HepG2 (cell line): ENCODE results near the gene CBFA2T2. TPM values are rescaled to one million over a fixed set of nuclear protein-coding genes. Genes with fewer than 3 reads are reported as not detected.

Experiments used
- KLF16 ChIP-seq, 2 experiments: sonication (generic) in 1 of 2; formaldehyde crosslinking in 1 of 2; IDR thresholded peaks; 2 replicates each; pipeline versions ENCODE4 v1.6.1 to v1.8.0; 2016 to 2023; ENCODE audit warnings: missing genetic modification reagents in 2 of 2, missing compliant biosample characterization in 1 of 2
- KMT2B ChIP-seq: IDR thresholded peaks from 2 replicates; pipeline ENCODE4 v1.6.1; 2016; ENCODE audit warnings: missing genetic modification reagents, missing compliant biosample characterization
- MTF1 ChIP-seq: sonication (generic); formaldehyde crosslinking; IDR thresholded peaks from 2 replicates; pipeline ENCODE4 v1.5.0; 2020; ENCODE audit warnings: missing genetic modification reagents
- MXI1 ChIP-seq: IDR thresholded peaks from 3 replicates; pipeline ENCODE4 v1.6.1; 2012; ENCODE audit warnings: low read depth, low read length, inconsistent platforms, borderline replicate concordance
- NFATC3 ChIP-seq: sonication (generic); formaldehyde crosslinking; IDR thresholded peaks from 2 replicates; pipeline ENCODE4 v1.5.1; 2020; ENCODE audit warnings: mild to moderate bottlenecking, missing genetic modification reagents
- RBM22 ChIP-seq: fragments of 200-400 bp; formaldehyde crosslinking; optimal IDR thresholded peaks from 2 replicates; pipeline ENCODE3; 2017; ENCODE audit warnings: mild to moderate bottlenecking, low read length, moderate library complexity
- RFXAP ChIP-seq: sonication (generic); formaldehyde crosslinking; IDR thresholded peaks from 2 replicates; pipeline ENCODE4 v1.4.0; 2020; ENCODE audit warnings: missing genetic modification reagents, borderline replicate concordance
- TCF7 ChIP-seq: sonication (generic); IDR thresholded peaks from 2 replicates; pipeline ENCODE4 v1.6.1; 2016; ENCODE audit warnings: antibody characterized with exemption, low read depth
- THAP11 ChIP-seq: IDR thresholded peaks from 2 replicates; pipeline ENCODE4 v1.6.1; 2016; ENCODE audit warnings: missing biosample characterization, missing genetic modification reagents
- TRIM24 ChIP-seq: sonication (generic); formaldehyde crosslinking; IDR thresholded peaks from 2 replicates; pipeline ENCODE4 v1.8.0; 2022; ENCODE audit warnings: mild to moderate bottlenecking, missing genetic modification reagents
- ZFP37 ChIP-seq: sonication (generic); formaldehyde crosslinking; IDR thresholded peaks from 2 replicates; pipeline ENCODE4 v1.4.0; 2020; ENCODE audit warnings: missing genetic modification reagents, borderline replicate concordance
- ZNF543 ChIP-seq: sonication (generic); formaldehyde crosslinking; IDR thresholded peaks from 2 replicates; pipeline ENCODE4 v1.4.0; 2020; ENCODE audit warnings: mild to moderate bottlenecking, missing genetic modification reagents
- ZNF652 ChIP-seq: IDR thresholded peaks from 2 replicates; pipeline ENCODE4 v1.6.1; 2016; ENCODE audit warnings: low read depth, borderline replicate concordance
- polyA plus RNA-seq, 8 experiments: library from polyadenylated mRNA; depleted of rRNA in 3 of 8; stranded (reverse) in 7 of 8; unstranded in 1 of 8; fragments of >200 nt; fragmentation: Illumina TruSeq in 4 of 8; extraction: Trizol in 4 of 8; gene quantifications; 2 replicates each; pipeline versions ENCODE4 v1.2.1 to v1.2.3, GENCODE V29; 2011 to 2016; ENCODE audit warnings: low read depth in 4 of 8, missing spikeins in 1 of 8, mixed read lengths in 1 of 8; ENCODE audit not compliant: insufficient read depth in 1 of 8
- total RNA-seq, 5 experiments: library from RNA; depleted of rRNA; stranded (reverse); fragments of >200 nt; fragmentation: Illumina TruSeq; extraction: Trizol; gene quantifications; 2 replicates each; pipeline ENCODE4 v1.2.3, GENCODE V29; 2016; ENCODE audit warnings: low read depth in 1 of 5
- TF ChIP-seq, protein P1 (sequence below), 2 experiments: sonication (generic) in 1 of 2; formaldehyde crosslinking in 1 of 2; IDR thresholded peaks; 2 replicates each; pipeline versions ENCODE4 v1.6.1 to v1.9.0; 2014 to 2022; ENCODE audit warnings: antibody characterized with exemption in 1 of 2, borderline replicate concordance in 1 of 2, inconsistent platforms in 1 of 2, low read depth in 1 of 2, missing genetic modification reagents in 1 of 2
- TF ChIP-seq, protein P2 (sequence below): sonication (generic); formaldehyde crosslinking; IDR thresholded peaks from 2 replicates; pipeline ENCODE4 v1.5.1; 2020; ENCODE audit warnings: mild to moderate bottlenecking, missing genetic modification reagents, moderate library complexity
- TF ChIP-seq, protein P3 (sequence below): sonication (generic); formaldehyde crosslinking; IDR thresholded peaks from 2 replicates; pipeline ENCODE4 v1.5.1; 2020; ENCODE audit warnings: missing genetic modification reagents, mild to moderate bottlenecking, borderline replicate concordance
- TF ChIP-seq, protein P4 (sequence below): sonication (generic); formaldehyde crosslinking; IDR thresholded peaks from 2 replicates; pipeline ENCODE4 v1.5.0; 2020; ENCODE audit warnings: missing genetic modification reagents

CBFA2T2 gene
- total and polyA plus RNA-seq, 2 of the 13 experiments (the other 11 are each of a cell fraction or from before 2014, with no cell fraction given): 6.3 to 21.2 TPM

DNA sequence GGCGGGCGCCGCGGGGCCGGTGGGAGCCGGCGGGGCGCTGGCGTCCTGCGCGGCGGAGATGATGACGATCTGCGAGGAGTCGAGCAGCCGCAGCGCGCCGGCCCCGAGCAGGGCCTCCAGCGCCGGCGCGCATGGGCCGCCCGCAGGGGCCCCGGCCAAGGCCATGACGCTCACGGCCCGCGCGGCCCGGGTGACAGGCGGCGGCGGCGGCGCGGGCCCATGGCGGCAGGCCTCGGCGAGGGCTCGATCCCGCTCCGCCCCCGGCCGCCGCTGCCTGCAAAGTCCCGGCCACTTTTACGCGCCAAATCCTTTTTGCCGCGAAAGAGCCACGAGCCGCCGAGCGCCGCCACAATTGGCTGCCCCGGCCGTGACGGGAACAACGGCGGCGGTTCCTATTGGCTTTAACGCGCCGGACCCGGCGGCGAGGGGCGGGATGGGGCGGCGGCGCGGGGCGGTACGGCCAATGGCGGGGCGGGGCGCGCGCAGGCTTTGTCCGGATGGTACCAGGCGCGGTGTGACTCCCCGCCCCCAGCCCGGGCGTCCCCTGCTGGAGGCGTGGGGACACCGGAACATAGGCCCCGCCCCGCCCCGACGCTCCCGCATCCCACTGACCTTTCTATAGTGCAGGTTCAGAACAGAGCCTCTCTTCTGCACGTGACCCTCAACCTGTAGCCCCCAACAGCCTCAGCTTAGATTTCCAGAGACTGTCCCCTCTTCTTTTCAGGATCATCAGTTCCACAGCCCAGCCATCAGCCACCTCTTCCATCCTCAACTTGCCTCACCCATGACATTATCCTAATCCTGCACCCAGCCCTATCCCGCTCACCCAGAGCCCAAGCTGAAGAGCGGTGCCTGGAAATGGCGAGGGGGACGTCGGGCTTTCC is 196.4 kb downstream of the CBFA2T2 start, which contains the start of gene E2F1 (continued):
- TF ChIP-seq, protein P1, sequence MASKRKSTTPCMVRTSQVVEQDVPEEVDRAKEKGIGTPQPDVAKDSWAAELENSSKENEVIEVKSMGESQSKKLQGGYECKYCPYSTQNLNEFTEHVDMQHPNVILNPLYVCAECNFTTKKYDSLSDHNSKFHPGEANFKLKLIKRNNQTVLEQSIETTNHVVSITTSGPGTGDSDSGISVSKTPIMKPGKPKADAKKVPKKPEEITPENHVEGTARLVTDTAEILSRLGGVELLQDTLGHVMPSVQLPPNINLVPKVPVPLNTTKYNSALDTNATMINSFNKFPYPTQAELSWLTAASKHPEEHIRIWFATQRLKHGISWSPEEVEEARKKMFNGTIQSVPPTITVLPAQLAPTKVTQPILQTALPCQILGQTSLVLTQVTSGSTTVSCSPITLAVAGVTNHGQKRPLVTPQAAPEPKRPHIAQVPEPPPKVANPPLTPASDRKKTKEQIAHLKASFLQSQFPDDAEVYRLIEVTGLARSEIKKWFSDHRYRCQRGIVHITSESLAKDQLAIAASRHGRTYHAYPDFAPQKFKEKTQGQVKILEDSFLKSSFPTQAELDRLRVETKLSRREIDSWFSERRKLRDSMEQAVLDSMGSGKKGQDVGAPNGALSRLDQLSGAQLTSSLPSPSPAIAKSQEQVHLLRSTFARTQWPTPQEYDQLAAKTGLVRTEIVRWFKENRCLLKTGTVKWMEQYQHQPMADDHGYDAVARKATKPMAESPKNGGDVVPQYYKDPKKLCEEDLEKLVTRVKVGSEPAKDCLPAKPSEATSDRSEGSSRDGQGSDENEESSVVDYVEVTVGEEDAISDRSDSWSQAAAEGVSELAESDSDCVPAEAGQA (IDR thresholded peaks at IDR 0.05; ENCODE audit: low read depth): peak; percentile 26; the same call in 1 of the 2 replicates
- TF ChIP-seq, protein P1 (CRISPR knock-in tag; IDR thresholded peaks at IDR 0.05; ENCODE audit: borderline replicate concordance): peak; percentile 93
- TF ChIP-seq ZNF652 (no peak), THAP11 (peak; percentile 67), TCF7 (no peak), NFATC3 (no peak), RBM22 (no peak), ZNF543 (0 out of 2 replicates have a peak, but pooled peaks have one; percentile 69), KLF16 (CRISPR knock-in tag; IDR thresholded peaks at IDR 0.05) (peak in 1 of 2 experiments; percentile 69; a peak in 2 of 4 replicates), TRIM24 (CRISPR knock-in tag) (no peak), MXI1 (peak; percentile 86), MTF1 (peak; percentile 63; the same call in 1 of the 2 replicates), KMT2B (CRISPR knock-in tag) (peak; percentile 51; the same call in 1 of the 2 replicates), ZFP37 (CRISPR knock-in tag) (no peak), RFXAP (CRISPR knock-in tag) (peak; percentile 93)
- TF ChIP-seq, protein P2, sequence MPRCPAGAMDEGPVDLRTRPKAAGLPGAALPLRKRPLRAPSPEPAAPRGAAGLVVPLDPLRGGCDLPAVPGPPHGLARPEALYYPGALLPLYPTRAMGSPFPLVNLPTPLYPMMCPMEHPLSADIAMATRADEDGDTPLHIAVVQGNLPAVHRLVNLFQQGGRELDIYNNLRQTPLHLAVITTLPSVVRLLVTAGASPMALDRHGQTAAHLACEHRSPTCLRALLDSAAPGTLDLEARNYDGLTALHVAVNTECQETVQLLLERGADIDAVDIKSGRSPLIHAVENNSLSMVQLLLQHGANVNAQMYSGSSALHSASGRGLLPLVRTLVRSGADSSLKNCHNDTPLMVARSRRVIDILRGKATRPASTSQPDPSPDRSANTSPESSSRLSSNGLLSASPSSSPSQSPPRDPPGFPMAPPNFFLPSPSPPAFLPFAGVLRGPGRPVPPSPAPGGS: no peak
- TF ChIP-seq, protein P3, sequence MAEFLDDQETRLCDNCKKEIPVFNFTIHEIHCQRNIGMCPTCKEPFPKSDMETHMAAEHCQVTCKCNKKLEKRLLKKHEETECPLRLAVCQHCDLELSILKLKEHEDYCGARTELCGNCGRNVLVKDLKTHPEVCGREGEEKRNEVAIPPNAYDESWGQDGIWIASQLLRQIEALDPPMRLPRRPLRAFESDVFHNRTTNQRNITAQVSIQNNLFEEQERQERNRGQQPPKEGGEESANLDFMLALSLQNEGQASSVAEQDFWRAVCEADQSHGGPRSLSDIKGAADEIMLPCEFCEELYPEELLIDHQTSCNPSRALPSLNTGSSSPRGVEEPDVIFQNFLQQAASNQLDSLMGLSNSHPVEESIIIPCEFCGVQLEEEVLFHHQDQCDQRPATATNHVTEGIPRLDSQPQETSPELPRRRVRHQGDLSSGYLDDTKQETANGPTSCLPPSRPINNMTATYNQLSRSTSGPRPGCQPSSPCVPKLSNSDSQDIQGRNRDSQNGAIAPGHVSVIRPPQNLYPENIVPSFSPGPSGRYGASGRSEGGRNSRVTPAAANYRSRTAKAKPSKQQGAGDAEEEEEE: no peak
- TF ChIP-seq, protein P4, sequence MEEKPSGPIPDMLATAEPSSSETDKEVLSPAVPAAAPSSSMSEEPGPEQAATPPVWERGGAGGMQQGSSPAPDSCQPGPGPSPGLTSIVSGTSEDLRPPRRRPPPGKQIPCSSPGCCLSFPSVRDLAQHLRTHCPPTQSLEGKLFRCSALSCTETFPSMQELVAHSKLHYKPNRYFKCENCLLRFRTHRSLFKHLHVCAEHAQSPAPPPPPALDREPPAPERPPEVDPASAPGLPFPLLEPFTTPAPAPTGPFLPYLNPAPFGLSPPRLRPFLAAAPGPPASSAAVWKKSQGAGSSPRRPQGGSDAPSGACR (CRISPR knock-in tag): no peak
